22Rv1 (cell line): ENCODE results near the gene FAM227B.
"Not testable (repeated sequence)": the region's sequence is repeated elsewhere in the genome, so short reads cannot be mapped to it uniquely, and the experiment has no call there.

ENCODE experiments used
- H3K27ac ChIP-seq: fragments of 450-650 bp; 2 replicates; pipeline ENCODE4 v1.5.1; 2017
- ZFX ChIP-seq: fragments of 450-650 bp; IDR thresholded peaks from 2 replicates; pipeline ENCODE4 v1.6.1; 2017; ENCODE audit warnings: antibody characterized with exemption, borderline replicate concordance
- TF ChIP-seq, protein P1 (sequence below): fragments of 450-650 bp; IDR thresholded peaks from 2 replicates; pipeline ENCODE4 v1.5.1; 2017; ENCODE audit warnings: mild to moderate bottlenecking

FAM227B gene

GRCh38 chr15:49372366-49372765 lies 248.3 kb downstream of the FAM227B start:
- TF ChIP-seq ZFX, result no peak
- TF ChIP-seq, protein P1, sequence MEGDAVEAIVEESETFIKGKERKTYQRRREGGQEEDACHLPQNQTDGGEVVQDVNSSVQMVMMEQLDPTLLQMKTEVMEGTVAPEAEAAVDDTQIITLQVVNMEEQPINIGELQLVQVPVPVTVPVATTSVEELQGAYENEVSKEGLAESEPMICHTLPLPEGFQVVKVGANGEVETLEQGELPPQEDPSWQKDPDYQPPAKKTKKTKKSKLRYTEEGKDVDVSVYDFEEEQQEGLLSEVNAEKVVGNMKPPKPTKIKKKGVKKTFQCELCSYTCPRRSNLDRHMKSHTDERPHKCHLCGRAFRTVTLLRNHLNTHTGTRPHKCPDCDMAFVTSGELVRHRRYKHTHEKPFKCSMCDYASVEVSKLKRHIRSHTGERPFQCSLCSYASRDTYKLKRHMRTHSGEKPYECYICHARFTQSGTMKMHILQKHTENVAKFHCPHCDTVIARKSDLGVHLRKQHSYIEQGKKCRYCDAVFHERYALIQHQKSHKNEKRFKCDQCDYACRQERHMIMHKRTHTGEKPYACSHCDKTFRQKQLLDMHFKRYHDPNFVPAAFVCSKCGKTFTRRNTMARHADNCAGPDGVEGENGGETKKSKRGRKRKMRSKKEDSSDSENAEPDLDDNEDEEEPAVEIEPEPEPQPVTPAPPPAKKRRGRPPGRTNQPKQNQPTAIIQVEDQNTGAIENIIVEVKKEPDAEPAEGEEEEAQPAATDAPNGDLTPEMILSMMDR, result no peak
- no peak overlapping the region for H3K27ac ChIP-seq

- H3K27ac ChIP-seq, result no peak overlapping the region
- TF ChIP-seq, protein P1, result peak; percentile 37
- TF ChIP-seq ZFX, result no peak
Measured at GRCh38 chr15:49370782-49371181, 249.8 kb downstream of the FAM227B start.

GRCh38 chr15:49366496-49366895 lies 254.1 kb downstream of the FAM227B start:
- TF ChIP-seq, protein P1, result no peak
- no peak for TF ChIP-seq ZFX
- H3K27ac ChIP-seq, result no peak overlapping the region

DNA sequence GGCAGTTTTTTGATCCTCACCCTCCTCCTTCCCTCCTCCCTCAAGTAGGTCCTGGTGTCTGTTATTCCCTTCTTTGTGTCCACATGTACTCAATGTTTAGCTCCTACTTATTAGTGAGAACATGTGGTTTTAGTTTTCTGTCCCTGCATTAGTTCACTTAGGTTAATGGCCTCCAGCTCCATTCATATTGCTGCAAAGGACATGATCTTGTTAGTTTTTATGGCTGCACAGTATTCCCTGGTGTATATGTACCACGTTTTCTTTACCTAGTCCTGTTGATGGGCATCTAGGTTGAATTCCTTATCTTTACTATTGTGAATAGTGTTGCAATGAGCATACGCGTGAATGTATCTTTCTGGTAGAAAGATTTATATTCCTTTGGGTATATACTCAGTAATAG lies 259.2 kb downstream of the FAM227B start:
- no peak for TF ChIP-seq ZFX
- TF ChIP-seq, protein P1, result no peak
- no peak overlapping the region for H3K27ac ChIP-seq

DNA sequence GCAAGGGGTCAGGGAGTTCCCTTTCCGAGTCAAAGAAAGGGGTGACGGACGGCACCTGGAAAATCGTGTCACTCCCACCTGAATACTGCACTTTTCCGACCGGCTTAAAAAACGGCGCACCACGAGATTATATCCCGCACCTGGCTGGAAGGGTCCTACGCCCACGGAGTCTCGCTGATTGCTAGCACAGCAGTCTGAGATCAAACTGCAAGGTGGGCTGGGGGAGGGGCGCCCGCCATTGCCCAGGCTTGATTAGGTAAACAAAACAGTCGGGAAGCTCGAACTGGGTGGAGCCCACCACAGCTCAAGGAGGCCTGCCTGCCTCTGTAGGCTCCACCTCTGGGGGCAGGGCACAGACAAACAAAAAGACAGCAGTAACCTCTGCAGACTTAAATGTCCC lies 266.2 kb downstream of the FAM227B start:
- H3K27ac ChIP-seq, result not testable (repeated sequence)

DNA sequence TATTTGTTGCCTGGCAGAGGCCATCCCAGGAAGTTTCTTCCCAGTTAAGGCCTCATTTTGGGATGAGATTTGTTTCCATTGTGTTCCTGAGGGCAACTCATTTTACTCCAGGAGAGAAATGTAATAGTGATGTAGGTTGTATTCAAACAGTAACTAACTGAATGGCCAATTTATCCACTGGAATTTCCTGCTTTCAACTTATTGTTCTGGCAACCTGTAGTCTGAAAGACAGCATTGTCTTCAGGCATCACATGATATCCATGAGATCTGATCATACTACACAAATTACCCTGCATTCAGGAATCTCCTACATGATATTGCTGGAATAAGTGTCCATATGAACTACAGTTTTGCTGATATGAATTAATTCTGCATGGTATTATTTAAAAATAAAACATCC lies 277.1 kb downstream of the FAM227B start:
- TF ChIP-seq, protein P1, result no peak
- TF ChIP-seq ZFX, result no peak
- no peak overlapping the region for H3K27ac ChIP-seq

DNA sequence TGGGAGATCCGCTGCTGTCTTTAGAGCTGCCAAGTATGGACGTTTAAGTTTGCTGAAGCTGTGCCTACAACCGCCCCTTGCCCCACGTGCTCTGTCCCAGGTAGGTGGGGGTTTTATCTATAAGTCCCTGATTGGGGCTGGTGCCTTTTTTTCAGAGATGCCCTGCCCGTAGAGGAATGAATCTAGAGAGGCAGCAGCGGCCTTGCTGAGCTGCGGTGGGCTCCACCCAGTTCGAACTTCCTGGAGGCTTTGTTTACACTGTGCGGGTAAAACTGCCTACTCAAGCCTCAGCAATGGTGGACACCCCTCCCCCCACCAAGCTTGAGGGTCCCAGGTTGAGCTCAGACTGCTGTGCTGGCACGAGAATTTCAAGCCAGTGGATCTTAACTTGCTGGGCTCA lies 281.0 kb downstream of the FAM227B start:
- TF ChIP-seq, protein P1, result no peak
- TF ChIP-seq ZFX, result no peak
- no peak overlapping the region for H3K27ac ChIP-seq

- TF ChIP-seq ZFX, result no peak
- TF ChIP-seq, protein P1, result no peak
- no peak overlapping the region for H3K27ac ChIP-seq
Measured at GRCh38 chr15:49331951-49332350, 288.7 kb downstream of the FAM227B start.
